A549 (cell line): ENCODE data around the gene ALDH4A1. TPM values are rescaled to one million over a fixed set of nuclear protein-coding genes. Genes with fewer than 3 reads are reported as not detected.
A peak's percentile ranks its signal among the peaks of the same experiment; 100 is the strongest.

Experiments used
- ATAC-seq, 2 experiments: fragments of 200-7000 bp in 1 of 2; fragments of >200 bp in 1 of 2; cut with Nextera tagmentation in 1 of 2; cut with Tn5 transposase in 1 of 2; 3 replicates each; pipeline versions ENCODE4 v1.8.0 to v1.9.1; 2018 to 2020; ENCODE audit warnings: mild to moderate bottlenecking in 1 of 2, moderate library complexity in 1 of 2
- CTCF ChIA-PET: fragments of 300-600 bp; sonication (Branson Sonifier 250); formaldehyde crosslinking; extraction: SDS; loops from one replicate; lab custom pipeline; 2021; ENCODE audit warnings: antibody characterized with exemption, inconsistent platforms; lab: Yijun Ruan, JAX
- POLR2A ChIA-PET: fragments of 350-600 bp; formaldehyde crosslinking; extraction: SDS; loops from one replicate; lab custom pipeline; 2021; ENCODE audit warnings: antibody characterized with exemption, inconsistent platforms; lab: Yijun Ruan, JAX
- DNase-seq, 2 experiments: peaks; one replicate each; pipeline versions ENCODE4 v3.0.0 to v3.0.0-alpha.2; 2011 to 2016; ENCODE audit warnings: low read depth in 1 of 2, low spot score in 1 of 2
- FAIRE-seq: peaks from 2 replicates; lab custom pipeline; 2011; peaks lifted over from hg19 to GRCh38; lab: Jason Lieb, UNC
- H3K27ac ChIP-seq, 2 experiments: fragments of >200 bp; sonication (Bioruptor Twin); formaldehyde crosslinking; 3 replicates each; pipeline ENCODE4 v1.5.1; 2016 to 2017
- H3K4me1 ChIP-seq: fragments of >200 bp; sonication (Bioruptor Twin); formaldehyde crosslinking; 3 replicates; pipeline ENCODE4 v1.6.1; 2016
- H3K4me2 ChIP-seq: fragments of >200 bp; sonication (Bioruptor Twin); formaldehyde crosslinking; 3 replicates; pipeline ENCODE4 v1.6.1; 2016
- H3K4me3 ChIP-seq: fragments of >200 bp; sonication (Bioruptor Twin); formaldehyde crosslinking; 3 replicates; pipeline ENCODE4 v1.5.1; 2016
- H3K9me3 ChIP-seq: fragments of >200 bp; sonication (Bioruptor Twin); formaldehyde crosslinking; 3 replicates; pipeline ENCODE4 v1.6.1; 2016
- CBX8 ChIP-seq: fragments of 200-600 bp; sonication (generic); IDR thresholded peaks from 2 replicates; pipeline ENCODE4 v1.6.1; 2016
- CEBPB ChIP-seq, 2 experiments: fragments of >200 bp in 1 of 2; sonication (Bioruptor Twin) in 1 of 2; formaldehyde crosslinking in 1 of 2; IDR thresholded peaks; 2 replicates each; pipeline ENCODE4 v1.6.1; 2012 to 2016
- CHD2 ChIP-seq: fragments of 150-350 bp; IDR thresholded peaks from 2 replicates; pipeline ENCODE4 v1.6.1; 2014; ENCODE audit warnings: low read length; ENCODE audit not compliant: partially characterized antibody
- EHMT2 ChIP-seq: fragments of 200-600 bp; sonication (generic); IDR thresholded peaks from 2 replicates; pipeline ENCODE4 v1.6.1; 2016; ENCODE audit warnings: antibody characterized with exemption, low read depth, mild to moderate bottlenecking, moderate library complexity
- FOSB ChIP-seq: fragments of 250-450 bp; sonication (Bioruptor Pico); IDR thresholded peaks from 2 replicates; pipeline ENCODE4 v1.5.0; 2020; ENCODE audit warnings: mild to moderate bottlenecking, moderate library complexity
- FOXS1 ChIP-seq: fragments of 250-450 bp; sonication (Bioruptor Pico); IDR thresholded peaks from 2 replicates; pipeline ENCODE4 v1.5.0; 2020; ENCODE audit warnings: mild to moderate bottlenecking, moderate library complexity
- GATA3 ChIP-seq: IDR thresholded peaks from 2 replicates; pipeline ENCODE4 v1.6.1; 2012; ENCODE audit warnings: borderline replicate concordance
- HDAC2 ChIP-seq: fragments of 200-600 bp; sonication (generic); IDR thresholded peaks from 2 replicates; pipeline ENCODE4 v1.6.1; 2016
- HEYL ChIP-seq: fragments of 250-450 bp; sonication (Bioruptor Pico); IDR thresholded peaks from 2 replicates; pipeline ENCODE4 v1.8.0; 2021; ENCODE audit warnings: mild to moderate bottlenecking, moderate library complexity
- HOXB13 ChIP-seq: fragments of 250-450 bp; sonication (Bioruptor Pico); IDR thresholded peaks from 2 replicates; pipeline ENCODE4 v1.5.0; 2020; ENCODE audit warnings: low read depth, mild to moderate bottlenecking, moderate library complexity
- JUNB ChIP-seq: fragments of >200 bp; sonication (Bioruptor Twin); formaldehyde crosslinking; IDR thresholded peaks from 2 replicates; pipeline ENCODE4 v1.6.1; 2016
- KDM5A ChIP-seq: fragments of 200-600 bp; sonication (generic); IDR thresholded peaks from 2 replicates; pipeline ENCODE4 v1.6.1; 2016; ENCODE audit warnings: antibody characterized with exemption, mild to moderate bottlenecking
- MAZ ChIP-seq: fragments of 150-350 bp; IDR thresholded peaks from 2 replicates; pipeline ENCODE4 v1.6.1; 2014; ENCODE audit warnings: antibody characterized with exemption, low read depth, low read length, borderline replicate concordance
- NFE2L2 ChIP-seq: fragments of 150-350 bp; conservative IDR thresholded peaks from 2 replicates; pipeline ENCODE4 v1.6.1; 2014; ENCODE audit warnings: low read length
- NR3C1 ChIP-seq: fragments of >200 bp; sonication (Bioruptor Twin); formaldehyde crosslinking; IDR thresholded peaks from 3 replicates; pipeline ENCODE4 v1.6.1; 2017
- RCOR1 ChIP-seq: fragments of 150-350 bp; IDR thresholded peaks from 2 replicates; pipeline ENCODE4 v1.6.1; 2014; ENCODE audit warnings: antibody characterized with exemption, low read length, low read depth
- RFX5 ChIP-seq: fragments of 450-650 bp; IDR thresholded peaks from 2 replicates; pipeline ENCODE4 v1.7.1; 2014; ENCODE audit warnings: antibody characterized with exemption, mild to moderate bottlenecking, moderate library complexity
- RNF2 ChIP-seq: fragments of 200-600 bp; sonication (generic); IDR thresholded peaks from 2 replicates; pipeline ENCODE4 v1.6.1; 2016; ENCODE audit warnings: low read depth, mild to moderate bottlenecking, antibody characterized with exemption, moderate library complexity, borderline replicate concordance
- SMC3 ChIP-seq: fragments of >200 bp; sonication (Bioruptor Twin); formaldehyde crosslinking; IDR thresholded peaks from 3 replicates; pipeline ENCODE4 v1.6.1; 2018; ENCODE audit warnings: inconsistent platforms
- TFCP2L1 ChIP-seq: fragments of 250-450 bp; sonication (Bioruptor Pico); IDR thresholded peaks from 2 replicates; pipeline ENCODE4 v1.5.0; 2021; ENCODE audit warnings: mild to moderate bottlenecking
- TP53 ChIP-seq: fragments of 250-450 bp; sonication (Bioruptor Pico); IDR thresholded peaks from 2 replicates; pipeline ENCODE4 v1.5.0; 2021; ENCODE audit warnings: mild to moderate bottlenecking, moderate library complexity
- ZFP36 ChIP-seq: fragments of 450-650 bp; IDR thresholded peaks from 2 replicates; pipeline ENCODE4 v1.6.1; 2014; ENCODE audit warnings: borderline replicate concordance; ENCODE audit not compliant: partially characterized antibody
- ZSCAN20 ChIP-seq: fragments of 250-450 bp; sonication (Bioruptor Pico); IDR thresholded peaks from 2 replicates; pipeline ENCODE4 v1.8.0; 2022; ENCODE audit warnings: mild to moderate bottlenecking, moderate library complexity
- WGBS: methylation state at CpG from one replicate; pipeline ENCODE4 v1.1.6; 2017; ENCODE audit errors: missing lambda C conversion rate; 5-methylcytosine and 5-hydroxymethylcytosine counted together
- polyA minus RNA-seq: library from RNA; depleted of rRNA, polyadenylated mRNA; stranded (reverse); fragments of >200 nt; gene quantifications from 2 replicates; pipeline ENCODE4 v1.2.3, GENCODE V29; 2011; rRNA and poly(A)+ RNA removed
- polyA plus RNA-seq, 4 experiments: library from polyadenylated mRNA; depleted of rRNA in 3 of 4; stranded (reverse); fragments of >200 nt; fragmentation: RNase III in 1 of 4; extraction: RNeasy Plus Mini Kit Qiagen cat#74134 plus additional on column Dnase treatment in 1 of 4; gene quantifications; 2 replicates in 3 of 4; 3 replicates in 1 of 4; pipeline ENCODE4 v1.2.3, GENCODE V29; 2011 to 2017
- TF ChIP-seq, protein P1 (sequence below): fragments of 250-450 bp; sonication (Bioruptor Pico); IDR thresholded peaks from 2 replicates; pipeline ENCODE4 v1.5.0; 2020; ENCODE audit warnings: low read depth, mild to moderate bottlenecking, moderate library complexity
- TF ChIP-seq, protein P2 (sequence below): IDR thresholded peaks from 2 replicates; pipeline ENCODE4 v1.6.1; 2012; ENCODE audit warnings: low read depth, borderline replicate concordance
- TF ChIP-seq, protein P3 (sequence below): IDR thresholded peaks from 2 replicates; pipeline ENCODE4 v1.6.1; 2012
- TF ChIP-seq, protein P4 (sequence below): fragments of 450-650 bp; IDR thresholded peaks from 2 replicates; pipeline ENCODE4 v1.6.1; 2014; ENCODE audit warnings: antibody characterized with exemption
- TF ChIP-seq, protein P5 (sequence below): IDR thresholded peaks from 2 replicates; pipeline ENCODE4 v1.6.1; 2012
- TF ChIP-seq, protein P6 (sequence below): fragments of 200-600 bp; sonication (generic); IDR thresholded peaks from 2 replicates; pipeline ENCODE4 v1.6.1; 2016; ENCODE audit warnings: antibody characterized with exemption, mild to moderate bottlenecking, moderate library complexity

Gene ALDH4A1, protein sequence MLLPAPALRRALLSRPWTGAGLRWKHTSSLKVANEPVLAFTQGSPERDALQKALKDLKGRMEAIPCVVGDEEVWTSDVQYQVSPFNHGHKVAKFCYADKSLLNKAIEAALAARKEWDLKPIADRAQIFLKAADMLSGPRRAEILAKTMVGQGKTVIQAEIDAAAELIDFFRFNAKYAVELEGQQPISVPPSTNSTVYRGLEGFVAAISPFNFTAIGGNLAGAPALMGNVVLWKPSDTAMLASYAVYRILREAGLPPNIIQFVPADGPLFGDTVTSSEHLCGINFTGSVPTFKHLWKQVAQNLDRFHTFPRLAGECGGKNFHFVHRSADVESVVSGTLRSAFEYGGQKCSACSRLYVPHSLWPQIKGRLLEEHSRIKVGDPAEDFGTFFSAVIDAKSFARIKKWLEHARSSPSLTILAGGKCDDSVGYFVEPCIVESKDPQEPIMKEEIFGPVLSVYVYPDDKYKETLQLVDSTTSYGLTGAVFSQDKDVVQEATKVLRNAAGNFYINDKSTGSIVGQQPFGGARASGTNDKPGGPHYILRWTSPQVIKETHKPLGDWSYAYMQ
- 9.4 and 9.7 TPM in 2 replicates for polyA plus RNA-seq (2011; rRNA removed)
- polyA plus RNA-seq (2012; cell fraction: cytosol; rRNA removed), result 17.8 and 20.9 TPM in 2 replicates
- polyA plus RNA-seq (2012; cell fraction: nucleus; rRNA removed), result 44.6 and 47.4 TPM in 2 replicates
- 14.7 to 17.1 TPM (median 15.4 TPM) in 3 replicates for polyA plus RNA-seq (2017; fragmentation: RNase III; extraction: RNeasy Plus Mini Kit Qiagen cat#74134 plus additional on column Dnase treatment)
- polyA minus RNA-seq, result 12.0 and 13.4 TPM in 2 replicates

DNA sequence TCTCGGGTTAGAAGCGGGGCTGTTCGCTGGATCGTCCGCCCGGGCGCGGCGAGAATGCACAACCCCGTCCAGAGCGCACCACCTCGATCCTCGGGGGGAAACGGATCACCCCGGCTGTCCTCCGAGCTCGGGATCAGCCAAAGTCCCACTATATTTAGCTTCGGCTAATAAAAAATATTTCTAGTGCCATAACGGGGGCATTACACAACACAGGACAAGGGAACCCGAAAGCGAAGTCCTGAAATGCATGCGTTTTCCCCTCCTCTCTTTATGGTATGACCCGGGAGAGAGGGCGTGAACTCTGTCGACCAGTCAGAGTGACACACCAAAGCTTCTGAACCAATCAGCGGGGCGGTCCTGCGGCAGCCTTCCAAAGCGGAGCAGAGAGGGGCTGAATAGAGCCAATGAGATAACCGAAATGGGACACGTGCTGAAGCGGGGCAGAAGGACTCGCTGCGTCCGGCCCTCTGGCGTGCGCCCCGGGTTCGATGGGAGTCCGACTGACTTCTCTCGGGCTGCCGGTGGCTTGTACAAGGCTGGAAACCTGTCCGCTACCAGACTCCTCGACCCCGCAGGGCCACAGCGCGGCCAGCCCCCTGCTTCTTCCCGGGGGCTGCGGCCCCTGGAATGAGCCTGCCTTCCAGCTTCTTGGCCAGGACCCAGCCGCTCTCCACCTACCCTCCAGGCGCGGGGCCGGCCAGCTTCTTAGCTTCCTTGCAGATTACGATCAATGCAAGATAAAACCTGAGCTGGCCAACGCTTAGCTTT is at the start of gene ALDH4A1:
Gene ALDH4A1, minus strand, starts transcription at position 33 of the 768 bp plus-strand sequence. Its CDS starts 32 bp downstream, at position 1.
- DNase-seq (peak; percentile 96 to 99), FAIRE-seq (peak; percentile 7), ATAC-seq (peak; percentile 91 to 97)
- H3K9me3 ChIP-seq, result no peaks in the 10 kb centered on the region
- under 1% methylated on average over 27 of the region's 55 CpGs for WGBS
- ChIA-PET POLR2A (interaction anchor here (0.6 kb wide), 1 partner anchor 9 kb away, joined by 3 read pairs; no protein-coding TSS in a partner anchor), CTCF (interaction anchor here (0.6 to 20.0 kb wide), 7 partner anchors 12 to 1557 kb away, joined by 3 to 319 read pairs (median 5); no protein-coding TSS in a partner anchor)
- peak within 1 kb of the TSS; percentile 97 for H3K4me3 ChIP-seq
- peaks cover 35% of the 10 kb centered on the region for H3K4me1 ChIP-seq
- peak within 1 kb of the TSS; percentile 99 for H3K4me2 ChIP-seq
- peak within 1 kb of the TSS; percentile 86 to 91 for H3K27ac ChIP-seq
- no peak for TF ChIP-seq NFE2L2
- no peak for TF ChIP-seq FOSB (CRISPR knock-in tag)
- no peak for TF ChIP-seq HOXB13 (CRISPR knock-in tag)
- TF ChIP-seq CBX8, result no peak
- TF ChIP-seq TFCP2L1 (CRISPR knock-in tag), result no peak
- TF ChIP-seq, protein P1, sequence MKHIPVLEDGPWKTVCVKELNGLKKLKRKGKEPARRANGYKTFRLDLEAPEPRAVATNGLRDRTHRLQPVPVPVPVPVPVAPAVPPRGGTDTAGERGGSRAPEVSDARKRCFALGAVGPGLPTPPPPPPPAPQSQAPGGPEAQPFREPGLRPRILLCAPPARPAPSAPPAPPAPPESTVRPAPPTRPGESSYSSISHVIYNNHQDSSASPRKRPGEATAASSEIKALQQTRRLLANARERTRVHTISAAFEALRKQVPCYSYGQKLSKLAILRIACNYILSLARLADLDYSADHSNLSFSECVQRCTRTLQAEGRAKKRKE (CRISPR knock-in tag), result no peak
- TF ChIP-seq RCOR1, result no peak
- TF ChIP-seq, protein P2, sequence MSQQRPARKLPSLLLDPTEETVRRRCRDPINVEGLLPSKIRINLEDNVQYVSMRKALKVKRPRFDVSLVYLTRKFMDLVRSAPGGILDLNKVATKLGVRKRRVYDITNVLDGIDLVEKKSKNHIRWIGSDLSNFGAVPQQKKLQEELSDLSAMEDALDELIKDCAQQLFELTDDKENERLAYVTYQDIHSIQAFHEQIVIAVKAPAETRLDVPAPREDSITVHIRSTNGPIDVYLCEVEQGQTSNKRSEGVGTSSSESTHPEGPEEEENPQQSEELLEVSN, result peak; percentile 61; the same call in 1 of the 2 replicates
- TF ChIP-seq CEBPB (IDR thresholded peaks at IDR 0.05), result no peak
- TF ChIP-seq RFX5, result no peak; the same call in 1 of the 2 replicates
- TF ChIP-seq ZSCAN20, result no peak
- 0 out of 2 replicates have a peak, but pooled peaks have one; percentile 6 for TF ChIP-seq TP53
- TF ChIP-seq NR3C1, result no peak
- TF ChIP-seq, protein P3, sequence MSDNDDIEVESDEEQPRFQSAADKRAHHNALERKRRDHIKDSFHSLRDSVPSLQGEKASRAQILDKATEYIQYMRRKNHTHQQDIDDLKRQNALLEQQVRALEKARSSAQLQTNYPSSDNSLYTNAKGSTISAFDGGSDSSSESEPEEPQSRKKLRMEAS, result peak; percentile 87
- TF ChIP-seq, protein P4, sequence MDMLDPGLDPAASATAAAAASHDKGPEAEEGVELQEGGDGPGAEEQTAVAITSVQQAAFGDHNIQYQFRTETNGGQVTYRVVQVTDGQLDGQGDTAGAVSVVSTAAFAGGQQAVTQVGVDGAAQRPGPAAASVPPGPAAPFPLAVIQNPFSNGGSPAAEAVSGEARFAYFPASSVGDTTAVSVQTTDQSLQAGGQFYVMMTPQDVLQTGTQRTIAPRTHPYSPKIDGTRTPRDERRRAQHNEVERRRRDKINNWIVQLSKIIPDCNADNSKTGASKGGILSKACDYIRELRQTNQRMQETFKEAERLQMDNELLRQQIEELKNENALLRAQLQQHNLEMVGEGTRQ, result peak; percentile 95
- TF ChIP-seq GATA3, result peak; percentile 62; the same call in 1 of the 2 replicates
- no peak for TF ChIP-seq HDAC2
- no peak for TF ChIP-seq EHMT2
- no peak for TF ChIP-seq MAZ
- TF ChIP-seq RNF2, result no peak
- TF ChIP-seq ZFP36, result no peak
- no peak for TF ChIP-seq SMC3
- TF ChIP-seq JUNB, result no peak
- TF ChIP-seq FOXS1, result no peak
- TF ChIP-seq KDM5A, result no peak
- TF ChIP-seq CHD2, result no peak
- TF ChIP-seq, protein P5, sequence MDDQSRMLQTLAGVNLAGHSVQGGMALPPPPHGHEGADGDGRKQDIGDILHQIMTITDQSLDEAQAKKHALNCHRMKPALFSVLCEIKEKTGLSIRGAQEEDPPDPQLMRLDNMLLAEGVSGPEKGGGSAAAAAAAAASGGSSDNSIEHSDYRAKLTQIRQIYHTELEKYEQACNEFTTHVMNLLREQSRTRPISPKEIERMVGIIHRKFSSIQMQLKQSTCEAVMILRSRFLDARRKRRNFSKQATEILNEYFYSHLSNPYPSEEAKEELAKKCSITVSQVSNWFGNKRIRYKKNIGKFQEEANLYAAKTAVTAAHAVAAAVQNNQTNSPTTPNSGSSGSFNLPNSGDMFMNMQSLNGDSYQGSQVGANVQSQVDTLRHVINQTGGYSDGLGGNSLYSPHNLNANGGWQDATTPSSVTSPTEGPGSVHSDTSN, result no peak
- TF ChIP-seq HEYL (CRISPR knock-in tag), result no peak
- TF ChIP-seq, protein P6, sequence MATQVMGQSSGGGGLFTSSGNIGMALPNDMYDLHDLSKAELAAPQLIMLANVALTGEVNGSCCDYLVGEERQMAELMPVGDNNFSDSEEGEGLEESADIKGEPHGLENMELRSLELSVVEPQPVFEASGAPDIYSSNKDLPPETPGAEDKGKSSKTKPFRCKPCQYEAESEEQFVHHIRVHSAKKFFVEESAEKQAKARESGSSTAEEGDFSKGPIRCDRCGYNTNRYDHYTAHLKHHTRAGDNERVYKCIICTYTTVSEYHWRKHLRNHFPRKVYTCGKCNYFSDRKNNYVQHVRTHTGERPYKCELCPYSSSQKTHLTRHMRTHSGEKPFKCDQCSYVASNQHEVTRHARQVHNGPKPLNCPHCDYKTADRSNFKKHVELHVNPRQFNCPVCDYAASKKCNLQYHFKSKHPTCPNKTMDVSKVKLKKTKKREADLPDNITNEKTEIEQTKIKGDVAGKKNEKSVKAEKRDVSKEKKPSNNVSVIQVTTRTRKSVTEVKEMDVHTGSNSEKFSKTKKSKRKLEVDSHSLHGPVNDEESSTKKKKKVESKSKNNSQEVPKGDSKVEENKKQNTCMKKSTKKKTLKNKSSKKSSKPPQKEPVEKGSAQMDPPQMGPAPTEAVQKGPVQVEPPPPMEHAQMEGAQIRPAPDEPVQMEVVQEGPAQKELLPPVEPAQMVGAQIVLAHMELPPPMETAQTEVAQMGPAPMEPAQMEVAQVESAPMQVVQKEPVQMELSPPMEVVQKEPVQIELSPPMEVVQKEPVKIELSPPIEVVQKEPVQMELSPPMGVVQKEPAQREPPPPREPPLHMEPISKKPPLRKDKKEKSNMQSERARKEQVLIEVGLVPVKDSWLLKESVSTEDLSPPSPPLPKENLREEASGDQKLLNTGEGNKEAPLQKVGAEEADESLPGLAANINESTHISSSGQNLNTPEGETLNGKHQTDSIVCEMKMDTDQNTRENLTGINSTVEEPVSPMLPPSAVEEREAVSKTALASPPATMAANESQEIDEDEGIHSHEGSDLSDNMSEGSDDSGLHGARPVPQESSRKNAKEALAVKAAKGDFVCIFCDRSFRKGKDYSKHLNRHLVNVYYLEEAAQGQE, result no peak
